Measurements from ENCODE around the gene POLR1B. TPM values are rescaled to one million over a fixed set of nuclear protein-coding genes. Genes with fewer than 3 reads are reported as not detected.

Gene POLR1B
- total and polyA plus RNA-seq, 10 of the 15 experiments (the other 5 are each of a cell fraction or from before 2014, with no cell fraction given): 13.4 to 55.8 (median 35.9) TPM

DNA sequence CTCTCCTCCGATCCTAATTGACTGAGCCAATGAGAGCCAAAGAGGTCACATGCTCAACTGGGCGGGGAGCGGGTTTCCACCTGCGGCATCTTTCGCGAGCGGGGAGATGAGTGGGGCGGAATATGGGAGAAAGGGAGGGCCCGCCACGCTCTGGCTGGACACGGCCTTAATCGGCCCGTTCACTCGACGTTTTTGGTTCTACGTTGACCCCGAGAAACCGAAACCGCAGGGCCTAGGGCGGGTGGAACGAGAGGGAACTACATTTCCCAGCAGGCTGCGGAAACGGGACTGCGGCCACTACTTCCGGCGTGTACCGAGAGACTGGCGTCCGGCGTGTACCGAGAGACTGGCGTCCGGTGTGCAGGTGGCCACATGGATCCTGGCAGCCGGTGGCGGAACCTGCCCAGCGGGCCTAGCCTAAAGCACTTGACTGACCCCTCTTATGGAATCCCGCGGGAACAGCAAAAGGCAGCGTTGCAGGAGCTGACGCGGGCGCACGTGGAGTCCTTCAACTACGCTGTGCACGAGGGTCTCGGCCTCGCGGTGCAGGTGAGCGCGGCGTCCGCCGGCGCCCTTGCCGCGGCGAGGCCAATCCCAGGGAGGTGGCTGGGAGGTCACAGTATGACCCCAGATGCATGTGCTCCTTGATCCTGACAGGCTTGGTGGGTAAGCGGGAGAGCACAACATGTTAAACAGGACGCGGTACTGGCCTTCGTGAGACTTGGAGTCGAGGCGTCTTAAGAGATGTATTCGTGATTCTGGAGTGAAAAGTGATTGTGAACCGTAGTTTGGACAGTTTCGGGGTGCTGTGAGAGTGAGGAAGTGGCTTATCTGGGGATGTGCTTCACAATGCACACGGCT, at the start of gene POLR1B (continued):
- TF ChIP-seq HSF1 (IDR thresholded peaks at IDR 0.05; ENCODE audit: low read depth, low read length) (no peak), SMARCA5 (IDR thresholded peaks at IDR 0.05) (no peak; the same call in 1 of the 2 replicates), EZH2 (IDR thresholded peaks at IDR 0.05; ENCODE audit: borderline replicate concordance, control insufficient read depth, low read depth, low read length) (no peak), ASH2L (IDR thresholded peaks at IDR 0.05; ENCODE audit: borderline replicate concordance, low read depth) (peak; percentile 96; the same call in 1 of the 2 replicates), BHLHE40 (IDR thresholded peaks at IDR 0.05; ENCODE audit: borderline replicate concordance in 1 of 2, low read depth in 2 of 2, low read length in 1 of 2) (peak in 1 of 2 experiments; percentile 70; a peak in 2 of 4 replicates), WRNIP1 (IDR thresholded peaks at IDR 0.05; ENCODE audit: borderline replicate concordance, low read depth, low read length) (no peak), SPI1 (IDR thresholded peaks at IDR 0.05; ENCODE audit: borderline replicate concordance, insufficient read depth, low read depth, low read length) (peak; percentile 36; the same call in 1 of the 2 replicates), CREB1 (IDR thresholded peaks at IDR 0.05; ENCODE audit: low read depth) (peak; percentile 61), HDGF (IDR thresholded peaks at IDR 0.05) (0 out of 2 replicates have a peak, but pooled peaks have one; percentile 60), SP1 (IDR thresholded peaks at IDR 0.05; ENCODE audit: low read depth, low read length) (peak; percentile 16), RBBP5 (conservative IDR thresholded peaks at IDR 0.05) (peak; percentile 90; the same call in 1 of the 2 replicates), SREBF2 (IDR thresholded peaks at IDR 0.05; ENCODE audit: low read length) (peak; percentile 39; the same call in 1 of the 2 replicates), POLR2A (IDR thresholded peaks at IDR 0.05; ENCODE audit: low read depth, low read length) (peak; percentile 79), YY1 (IDR thresholded peaks at IDR 0.05; ENCODE audit: low read depth, low read length) (peak; percentile 81), ATF2 (IDR thresholded peaks at IDR 0.05; ENCODE audit: low read length) (no peak), HCFC1 (IDR thresholded peaks at IDR 0.05; ENCODE audit: low read length) (peak; percentile 96), ZNF622 (IDR thresholded peaks at IDR 0.05) (no peak), PAX8 (IDR thresholded peaks at IDR 0.05) (peak; percentile 99), MYC (IDR thresholded peaks at IDR 0.05; ENCODE audit: insufficient read depth, insufficient read length, insufficient replicate concordance, low read length, severe bottlenecking) (peak; percentile 98), ELK1 (IDR thresholded peaks at IDR 0.05; ENCODE audit: low read depth, low read length) (peak; percentile 82)
- TF ChIP-seq, protein P1, sequence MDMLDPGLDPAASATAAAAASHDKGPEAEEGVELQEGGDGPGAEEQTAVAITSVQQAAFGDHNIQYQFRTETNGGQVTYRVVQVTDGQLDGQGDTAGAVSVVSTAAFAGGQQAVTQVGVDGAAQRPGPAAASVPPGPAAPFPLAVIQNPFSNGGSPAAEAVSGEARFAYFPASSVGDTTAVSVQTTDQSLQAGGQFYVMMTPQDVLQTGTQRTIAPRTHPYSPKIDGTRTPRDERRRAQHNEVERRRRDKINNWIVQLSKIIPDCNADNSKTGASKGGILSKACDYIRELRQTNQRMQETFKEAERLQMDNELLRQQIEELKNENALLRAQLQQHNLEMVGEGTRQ (IDR thresholded peaks at IDR 0.05; ENCODE audit: borderline replicate concordance, low read depth, low read length): peak; percentile 72
- TF ChIP-seq, protein P2, sequence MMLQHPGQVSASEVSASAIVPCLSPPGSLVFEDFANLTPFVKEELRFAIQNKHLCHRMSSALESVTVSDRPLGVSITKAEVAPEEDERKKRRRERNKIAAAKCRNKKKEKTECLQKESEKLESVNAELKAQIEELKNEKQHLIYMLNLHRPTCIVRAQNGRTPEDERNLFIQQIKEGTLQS (IDR thresholded peaks at IDR 0.05; ENCODE audit: borderline replicate concordance, extremely low read depth, low read depth, low read length): peak; percentile 56; the same call in 1 of the 2 replicates

All from GM12878 (cell line).